Measurements from ENCODE around the gene GSS.

DNA sequence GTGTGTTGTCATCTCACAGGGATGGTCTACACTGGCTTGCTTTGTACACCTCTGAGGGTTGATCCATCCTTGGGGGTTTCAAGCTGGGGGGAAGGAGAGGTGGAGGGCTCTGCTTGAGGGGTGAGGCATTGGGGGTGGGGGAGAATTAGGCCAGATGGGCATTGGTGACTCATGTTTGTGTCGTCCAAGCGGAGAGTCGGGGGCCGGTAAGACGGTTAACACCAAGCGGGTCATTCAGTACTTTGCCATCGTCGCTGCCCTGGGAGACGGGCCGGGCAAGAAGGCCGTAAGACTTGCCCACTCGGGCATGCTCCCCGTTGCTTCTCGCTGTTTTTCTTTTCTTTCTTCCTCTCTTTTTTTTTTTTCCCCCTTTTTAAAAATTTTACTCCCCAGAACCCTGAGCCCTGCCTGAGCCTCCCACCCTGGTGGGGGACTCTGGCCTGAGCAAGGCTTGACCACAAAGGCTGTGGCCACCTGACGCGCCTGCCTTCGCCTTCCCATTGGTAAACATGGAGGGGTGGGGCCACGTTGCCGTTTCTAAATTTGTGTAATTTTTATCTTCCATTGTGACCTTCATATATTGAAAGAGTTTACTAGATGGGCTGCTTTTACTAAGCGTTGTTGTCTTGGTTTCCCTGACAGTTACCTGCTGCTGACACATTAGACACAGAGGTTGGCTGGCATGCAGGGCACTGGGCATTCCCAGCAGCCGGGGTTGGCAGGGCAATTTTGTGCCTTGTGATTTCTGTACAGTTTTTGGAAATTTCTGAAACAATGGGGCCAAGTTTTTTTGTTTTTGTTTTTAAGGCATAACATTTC is 26.9 kb upstream of the GSS start:
- TF ChIP-seq, protein P1, sequence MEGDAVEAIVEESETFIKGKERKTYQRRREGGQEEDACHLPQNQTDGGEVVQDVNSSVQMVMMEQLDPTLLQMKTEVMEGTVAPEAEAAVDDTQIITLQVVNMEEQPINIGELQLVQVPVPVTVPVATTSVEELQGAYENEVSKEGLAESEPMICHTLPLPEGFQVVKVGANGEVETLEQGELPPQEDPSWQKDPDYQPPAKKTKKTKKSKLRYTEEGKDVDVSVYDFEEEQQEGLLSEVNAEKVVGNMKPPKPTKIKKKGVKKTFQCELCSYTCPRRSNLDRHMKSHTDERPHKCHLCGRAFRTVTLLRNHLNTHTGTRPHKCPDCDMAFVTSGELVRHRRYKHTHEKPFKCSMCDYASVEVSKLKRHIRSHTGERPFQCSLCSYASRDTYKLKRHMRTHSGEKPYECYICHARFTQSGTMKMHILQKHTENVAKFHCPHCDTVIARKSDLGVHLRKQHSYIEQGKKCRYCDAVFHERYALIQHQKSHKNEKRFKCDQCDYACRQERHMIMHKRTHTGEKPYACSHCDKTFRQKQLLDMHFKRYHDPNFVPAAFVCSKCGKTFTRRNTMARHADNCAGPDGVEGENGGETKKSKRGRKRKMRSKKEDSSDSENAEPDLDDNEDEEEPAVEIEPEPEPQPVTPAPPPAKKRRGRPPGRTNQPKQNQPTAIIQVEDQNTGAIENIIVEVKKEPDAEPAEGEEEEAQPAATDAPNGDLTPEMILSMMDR (IDR thresholded peaks at IDR 0.05), result no peak
- TF ChIP-seq POLR2AphosphoS5 (IDR thresholded peaks at IDR 0.05; ENCODE audit: insufficient read depth in 1 of 2, low read depth in 1 of 2), result no peak
